IMR-90 (cell line): Measurements from ENCODE around the gene HOTAIR. TPM values are rescaled to one million over a fixed set of nuclear protein-coding genes. Genes with fewer than 3 reads are reported as not detected.

Source experiments
- ATAC-seq: fragments of 200-7000 bp; cut with Tn5 transposase; 2 replicates; pipeline ENCODE4 v1.9.1; 2020; ENCODE audit warnings: low read depth, mild to moderate bottlenecking, moderate library complexity
- BruUV-seq: library from RNA; stranded (reverse); fragments of 400-500 nt; replicated peaks from 2 replicates; lab custom pipeline; 2021; lab: Mats Ljungman, UMichigan
- CTCF ChIA-PET: fragments of 300-600 bp; formaldehyde crosslinking; extraction: SDS; loops from one replicate; lab custom pipeline; 2021; ENCODE audit warnings: antibody characterized with exemption; lab: Yijun Ruan, JAX
- POLR2A ChIA-PET: fragments of 300-600 bp; sonication (Branson Sonifier 250); formaldehyde crosslinking; loops from one replicate; lab custom pipeline; 2022; ENCODE audit warnings: antibody characterized with exemption; ENCODE audit not compliant: unreplicated experiment; lab: Charles Lee
- DNase-seq: peaks from one replicate; pipeline ENCODE4 v3.0.0; 2013
- H2AFZ ChIP-seq: replicated peaks from 2 replicates; pipeline ENCODE3; 2013; ENCODE audit warnings: low read length, mild to moderate bottlenecking; ENCODE audit not compliant: poor library complexity
- H2AK5ac ChIP-seq: 2 replicates; pipeline ENCODE4 v1.6.1; 2013; ENCODE audit warnings: low read depth, low read length, inconsistent platforms
- H2AK9ac ChIP-seq: replicated peaks from 2 replicates; pipeline ENCODE3; 2013; ENCODE audit warnings: mild to moderate bottlenecking, low read depth, low read length, moderate library complexity; ENCODE audit not compliant: poor library complexity
- H2BK120ac ChIP-seq: 2 replicates; pipeline ENCODE4 v1.6.1; 2013; ENCODE audit warnings: low read depth, low read length, inconsistent platforms
- H2BK15ac ChIP-seq: 3 replicates; pipeline ENCODE4 v1.6.1; 2013; ENCODE audit warnings: low read depth, low read length, inconsistent platforms
- H2BK20ac ChIP-seq: 2 replicates; pipeline ENCODE4 v1.6.1; 2013; ENCODE audit warnings: low read depth, mild to moderate bottlenecking, inconsistent platforms, low read length, moderate library complexity
- H2BK5ac ChIP-seq: 2 replicates; pipeline ENCODE4 v1.6.1; 2013; ENCODE audit warnings: mild to moderate bottlenecking, low read depth, low read length, inconsistent platforms; ENCODE audit not compliant: poor library complexity, severe bottlenecking
- H3K14ac ChIP-seq: replicated peaks from 2 replicates; pipeline ENCODE4 v1.6.1; 2013; ENCODE audit warnings: low read depth, low read length, inconsistent platforms
- H3K18ac ChIP-seq: 2 replicates; pipeline ENCODE4 v1.6.1; 2013; ENCODE audit warnings: low read depth, low read length, control low read depth
- H3K23ac ChIP-seq: 2 replicates; pipeline ENCODE4 v1.6.1; 2013; ENCODE audit warnings: low read depth, low read length, inconsistent platforms
- H3K27ac ChIP-seq: 2 replicates; pipeline ENCODE4 v1.5.1; 2013; ENCODE audit warnings: mild to moderate bottlenecking, control low read depth, low read length; ENCODE audit not compliant: insufficient read depth
- H3K27me3 ChIP-seq: 2 replicates; pipeline ENCODE4 v1.6.1; 2013; ENCODE audit warnings: low read length; ENCODE audit not compliant: control insufficient read depth, insufficient read depth
- H3K36me3 ChIP-seq: 2 replicates; pipeline ENCODE4 v1.6.1; 2013; ENCODE audit warnings: low read length, mixed read lengths; ENCODE audit not compliant: control insufficient read depth, insufficient read depth
- H3K4ac ChIP-seq: 2 replicates; pipeline ENCODE4 v1.6.1; 2013; ENCODE audit warnings: low read depth, low read length, inconsistent platforms
- H3K4me1 ChIP-seq: 2 replicates; pipeline ENCODE4 v1.6.1; 2013; ENCODE audit warnings: low read length, mixed read lengths; ENCODE audit not compliant: control insufficient read depth, insufficient read depth
- H3K4me2 ChIP-seq: 2 replicates; pipeline ENCODE4 v1.6.1; 2013; ENCODE audit warnings: low read depth, mild to moderate bottlenecking, control low read depth, low read length, moderate library complexity
- H3K4me3 ChIP-seq: 2 replicates; pipeline ENCODE4 v1.5.1; 2013; ENCODE audit warnings: low read depth, mild to moderate bottlenecking, control low read depth, low read length, moderate library complexity; ENCODE audit not compliant: insufficient read depth
- H3K56ac ChIP-seq: 2 replicates; pipeline ENCODE4 v1.6.1; 2013; ENCODE audit warnings: low read length, inconsistent platforms; ENCODE audit not compliant: insufficient read depth; ENCODE audit errors: extremely low read depth
- H3K79me1 ChIP-seq, 2 experiments: 2 replicates each; pipeline ENCODE4 v1.6.1; 2013; ENCODE audit warnings: low read length in 2 of 2, inconsistent platforms in 1 of 2, low read depth in 1 of 2
- H3K9ac ChIP-seq: 2 replicates; pipeline ENCODE4 v1.6.1; 2013; ENCODE audit warnings: low read depth, low read length, control low read depth
- H3K9me1 ChIP-seq: 2 replicates; pipeline ENCODE4 v1.6.1; 2013; ENCODE audit warnings: low read length, inconsistent platforms; ENCODE audit not compliant: insufficient read depth
- H3K9me3 ChIP-seq: 2 replicates; pipeline ENCODE4 v1.6.1; 2013; ENCODE audit warnings: low read length; ENCODE audit not compliant: control insufficient read depth, insufficient read depth
- H4K20me1 ChIP-seq: 2 replicates; pipeline ENCODE4 v1.6.1; 2013; ENCODE audit warnings: low read length, inconsistent platforms; ENCODE audit not compliant: insufficient read depth
- H4K5ac ChIP-seq: 2 replicates; pipeline ENCODE4 v1.6.1; 2013; ENCODE audit warnings: mild to moderate bottlenecking, low read depth, low read length, control low read depth
- H4K8ac ChIP-seq, 2 experiments: 2 replicates each; pipeline ENCODE4 v1.6.1; 2013; ENCODE audit warnings: low read depth in 2 of 2, low read length in 2 of 2, control low read depth in 1 of 2, inconsistent platforms in 1 of 2
- H4K91ac ChIP-seq: 2 replicates; pipeline ENCODE4 v1.6.1; 2013; ENCODE audit warnings: low read depth, low read length, inconsistent platforms; ENCODE audit not compliant: insufficient read depth
- NFE2L2 ChIP-seq: fragments of 150-350 bp; IDR thresholded peaks from 2 replicates; pipeline ENCODE4 v1.6.1; 2016; ENCODE audit warnings: low read depth, mild to moderate bottlenecking, low read length
- RAD21 ChIP-seq: IDR thresholded peaks from 2 replicates; pipeline ENCODE4 v1.6.1; 2012; ENCODE audit warnings: low read length, improper control_type of control experiment
- dilution Hi-C: fragments of 300-500 bp; cut with HindIII; formaldehyde crosslinking; loops from one replicate; pipeline ENCODE4 v1.14.3; 2018; ENCODE audit warnings: low sequenced_read_pairs; ENCODE audit not compliant: unreplicated experiment
- in situ Hi-C: fragments of 300-500 bp; cut with MboI; formaldehyde crosslinking; loops from 3 replicates; pipeline ENCODE4 v1.14.3; 2019; ENCODE audit warnings: low sequenced_read_pairs, inconsistent platforms, mixed read lengths
- intact Hi-C: fragments of 100-400 bp; cut with micrococcal nuclease; formaldehyde crosslinking; loops from 2 replicates; pipeline ENCODE4 v1.10.0; 2022
- polyA plus RNA-seq, 3 experiments: library from polyadenylated mRNA; depleted of rRNA; stranded (reverse); fragments of >200 nt; gene quantifications; 2 replicates each; pipeline ENCODE4 v1.2.3, GENCODE V29; 2012; ENCODE audit warnings: low replicate concordance in 1 of 3
- total RNA-seq: library from RNA; depleted of rRNA; stranded (reverse); fragments of >200 nt; gene quantifications from 2 replicates; pipeline ENCODE4 v1.2.3, GENCODE V29; 2012
- TF ChIP-seq, protein P1 (sequence below): fragments of 150-350 bp; IDR thresholded peaks from 2 replicates; pipeline ENCODE4 v1.6.1; 2016; ENCODE audit warnings: low read depth, mild to moderate bottlenecking, low read length, moderate library complexity, borderline replicate concordance

The HOTAIR gene
- total and polyA plus RNA-seq, 2 of the 4 experiments (the other 2 are of a cell fraction), result not detected

GRCh38 chr12:53941187-53941586 lies 33.6 kb downstream of the HOTAIR start:
- no peak overlapping the region for H3K4me2 ChIP-seq
- H3K9ac ChIP-seq, result no peak overlapping the region
- H2BK120ac ChIP-seq, result no peak overlapping the region
- no peaks in the 10 kb centered on the region for H3K36me3 ChIP-seq
- H3K79me1 ChIP-seq, result no peaks in the 10 kb centered on the region
- no peak overlapping the region for H2BK5ac ChIP-seq
- H3K27me3 ChIP-seq, result peaks cover 88% of the 10 kb centered on the region
- no peak overlapping the region for H3K27ac ChIP-seq
- no peak overlapping the region for H2BK20ac ChIP-seq
- intact Hi-C loops (no loop called here), in situ Hi-C loops (no loop called here), dilution Hi-C loops (no loop called here)
- no peak overlapping the region for H3K23ac ChIP-seq
- ChIA-PET CTCF (no interaction called here), POLR2A (no interaction called here)
- H3K14ac ChIP-seq, result no peak overlapping the region
- BruUV-seq, result no TSS peak
- no peak overlapping the region for H3K4ac ChIP-seq
- no peaks in the 10 kb centered on the region for H3K4me1 ChIP-seq
- no peak overlapping the region for H4K5ac ChIP-seq
- ATAC-seq (no peak), DNase-seq (no peak)
- no peak overlapping the region for H3K4me3 ChIP-seq
- no peak overlapping the region for H3K18ac ChIP-seq
- H2AK9ac ChIP-seq, result no peak overlapping the region
- TF ChIP-seq, protein P1, sequence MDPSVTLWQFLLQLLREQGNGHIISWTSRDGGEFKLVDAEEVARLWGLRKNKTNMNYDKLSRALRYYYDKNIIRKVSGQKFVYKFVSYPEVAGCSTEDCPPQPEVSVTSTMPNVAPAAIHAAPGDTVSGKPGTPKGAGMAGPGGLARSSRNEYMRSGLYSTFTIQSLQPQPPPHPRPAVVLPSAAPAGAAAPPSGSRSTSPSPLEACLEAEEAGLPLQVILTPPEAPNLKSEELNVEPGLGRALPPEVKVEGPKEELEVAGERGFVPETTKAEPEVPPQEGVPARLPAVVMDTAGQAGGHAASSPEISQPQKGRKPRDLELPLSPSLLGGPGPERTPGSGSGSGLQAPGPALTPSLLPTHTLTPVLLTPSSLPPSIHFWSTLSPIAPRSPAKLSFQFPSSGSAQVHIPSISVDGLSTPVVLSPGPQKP, result no peak
- TF ChIP-seq RAD21, result no peak
- no peak for TF ChIP-seq NFE2L2
- H2BK15ac ChIP-seq, result no peak overlapping the region
- H2AFZ ChIP-seq, result no peak overlapping the region
- H3K9me1 ChIP-seq, result no peaks in the 10 kb centered on the region
- no peak overlapping the region for H4K91ac ChIP-seq
- no peak overlapping the region for H2AK5ac ChIP-seq
- H3K56ac ChIP-seq, result no peak overlapping the region
- no peak overlapping the region for H4K8ac ChIP-seq
- no peaks in the 10 kb centered on the region for H4K20me1 ChIP-seq
- H3K9me3 ChIP-seq, result peaks cover 13% of the 10 kb centered on the region
